Uterus (tissue), 2 donors: ENCODE data around the gene FNTB.

Source experiments
- CTCF ChIP-seq, 4 experiments: fragments of 200-600 bp in 2 of 4; fragments of 450-650 bp in 2 of 4; sonication (generic) in 2 of 4; IDR thresholded peaks; one replicate each; pipeline ENCODE4 v1.5.1; 2016 to 2019; ENCODE audit warnings: antibody characterized with exemption in 4 of 4, mild to moderate bottlenecking in 2 of 4, moderate library complexity in 1 of 4
- POLR2A ChIP-seq, 2 donors: fragments of 450-650 bp; IDR thresholded peaks; one replicate each; pipeline ENCODE4 v1.6.1; 2016; ENCODE audit warnings: antibody characterized with exemption in 2 of 2, mild to moderate bottlenecking in 1 of 2, moderate library complexity in 1 of 2

GRCh38 chr14:65054471-65055085 lies 67.9 kb downstream of the FNTB start:
- TF ChIP-seq CTCF (IDR thresholded peaks at IDR 0.05) (no peak), POLR2A (IDR thresholded peaks at IDR 0.05) (no peak)
